Fibroblast of gingiva (primary cell): ENCODE measurements around the gene MESP2.

Experiments
- DNase-seq: peaks from one replicate; pipeline ENCODE4 v3.0.0-alpha.2; 2011; ENCODE audit warnings: low read depth

MESP2 gene

GRCh38 chr15:89755701-89756100, 20.4 kb upstream of the MESP2 start:
- DNase-seq, result no peak

DNA sequence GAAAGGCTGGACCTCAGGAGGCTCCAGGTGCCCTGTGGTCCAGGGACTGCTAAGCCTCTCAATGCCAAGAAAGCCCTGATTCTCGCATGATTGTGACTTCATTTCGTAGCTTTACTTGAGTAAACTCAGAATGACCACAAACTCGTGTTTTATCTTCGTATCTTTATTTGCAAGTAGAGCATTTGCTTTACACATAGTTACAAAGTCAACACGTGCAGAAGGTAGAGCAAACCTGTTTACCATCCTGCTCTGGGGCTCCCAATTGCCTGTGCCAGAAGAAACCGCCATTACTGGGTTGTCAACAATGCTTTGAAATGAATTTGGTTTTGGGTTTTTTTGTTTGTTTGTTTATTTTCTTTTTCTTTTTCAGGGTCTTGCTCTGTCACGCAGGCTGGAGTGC, 19.2 kb upstream of the MESP2 start:
- DNase-seq, result no peak

GRCh38 chr15:89758283-89758682, 17.8 kb upstream of the MESP2 start:
- no peak for DNase-seq

DNA sequence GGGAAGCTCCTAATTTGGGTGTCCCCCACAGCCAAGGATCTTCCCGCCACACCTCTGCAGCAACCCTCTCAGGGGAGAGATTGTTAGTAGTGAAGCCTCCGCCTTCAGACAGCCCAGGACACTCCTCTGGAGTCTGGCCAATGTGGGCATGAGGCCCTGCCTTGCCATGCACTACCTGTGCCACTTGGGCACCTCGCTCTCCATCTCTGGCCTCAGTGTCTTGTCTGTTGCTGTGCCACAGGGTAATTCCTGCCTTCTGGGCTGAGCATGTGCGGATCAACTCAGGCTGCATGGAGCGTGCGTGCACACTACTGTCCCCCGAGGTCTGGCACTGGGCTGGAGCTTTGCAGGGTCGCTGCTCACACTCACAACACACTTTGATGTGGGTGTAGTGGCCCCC, 17.2 kb upstream of the MESP2 start:
- no peak for DNase-seq

- no peak for DNase-seq
These were observed 16.3 kb upstream of the MESP2 start for GRCh38 chr15:89759835-89760234.

- DNase-seq, result peak; percentile 58
These were observed 15.7 kb upstream of the MESP2 start for GRCh38 chr15:89760303-89761008.

GRCh38 chr15:89761009-89761831, 14.9 kb upstream of the MESP2 start:
- DNase-seq, result no peak

GRCh38 chr15:89761929-89762328, 14.2 kb upstream of the MESP2 start:
- DNase-seq, result no peak

GRCh38 chr15:89765694-89766093, 10.4 kb upstream of the MESP2 start:
- no peak for DNase-seq

DNA sequence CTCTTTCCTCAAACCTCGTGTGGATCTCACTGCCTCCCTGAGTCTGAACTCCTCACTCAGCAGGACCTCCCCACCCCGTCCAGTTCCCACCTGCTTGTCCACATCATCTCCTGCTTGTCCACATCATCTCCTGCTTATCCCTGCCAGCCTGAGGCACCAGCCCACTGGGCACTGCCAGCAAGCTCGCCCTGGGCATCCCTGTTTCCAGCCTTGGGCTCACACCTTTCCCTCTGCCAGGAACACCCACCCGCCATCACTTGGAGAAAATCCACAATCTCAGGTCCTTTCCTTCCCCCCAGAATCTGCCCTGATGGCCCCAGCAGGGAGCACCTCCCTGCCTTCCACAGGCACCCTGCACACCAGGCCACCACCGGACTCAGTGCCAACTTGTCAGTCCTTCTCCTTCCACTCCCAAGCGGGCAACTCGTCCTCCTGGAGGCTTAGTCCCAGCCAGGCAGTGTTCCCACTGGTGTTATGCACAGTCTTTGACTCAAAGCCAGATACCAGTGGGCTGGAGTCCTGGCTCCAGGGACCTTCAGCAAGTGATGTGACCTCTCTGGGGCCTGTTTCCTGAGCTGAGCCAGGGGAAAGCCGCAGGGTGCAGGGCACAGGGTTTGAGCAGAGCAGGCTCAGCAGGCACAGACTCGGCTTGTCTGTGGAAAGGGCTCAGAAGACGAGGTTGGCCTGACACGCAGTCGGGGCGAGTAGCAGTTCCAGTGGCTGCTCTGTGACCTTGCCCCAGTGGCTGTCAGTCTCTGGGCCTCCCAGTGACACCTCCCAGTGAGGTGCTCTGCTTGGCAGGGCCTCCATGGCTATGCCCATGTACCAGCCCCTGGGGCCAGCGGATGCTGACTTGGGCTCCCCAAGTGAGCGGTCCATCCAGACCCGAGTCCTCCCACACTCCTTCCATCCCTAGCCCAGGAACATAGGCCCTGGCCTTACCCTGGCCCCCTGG, 9.5 kb upstream of the MESP2 start:
- no peak for DNase-seq

- no peak for DNase-seq
These were observed 8.7 kb upstream of the MESP2 start for GRCh38 chr15:89767411-89767915.

GRCh38 chr15:89768071-89768500, 8.0 kb upstream of the MESP2 start:
- DNase-seq, result peak; percentile 84

DNA sequence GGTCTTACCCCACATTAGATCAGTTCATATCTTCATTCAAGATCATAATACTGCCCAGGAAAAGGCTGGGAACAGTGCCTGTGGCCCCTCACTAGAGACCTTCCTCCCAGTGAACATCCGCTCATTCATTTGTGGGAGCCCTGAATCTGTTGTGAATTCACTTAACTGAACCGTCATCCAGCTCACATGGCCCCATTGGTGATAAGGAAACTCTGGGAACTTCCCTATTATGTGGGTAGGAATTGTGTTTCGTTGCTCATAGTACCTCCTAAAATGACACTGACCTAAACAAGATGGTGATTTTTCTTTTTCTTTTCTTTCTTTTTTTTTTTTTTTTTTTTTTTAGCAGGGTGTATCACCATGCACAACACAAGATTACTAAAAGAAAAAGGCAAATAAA, 6.8 kb upstream of the MESP2 start:
- no peak for DNase-seq

GRCh38 chr15:89770041-89770440, 6.1 kb upstream of the MESP2 start:
- peak; percentile 37 for DNase-seq

- peak; percentile 14 for DNase-seq
These were observed 3.1 kb upstream of the MESP2 start for GRCh38 chr15:89772932-89773583.

GRCh38 chr15:89774492-89774891, 1.6 kb upstream of the MESP2 start:
- DNase-seq, result no peak

DNA sequence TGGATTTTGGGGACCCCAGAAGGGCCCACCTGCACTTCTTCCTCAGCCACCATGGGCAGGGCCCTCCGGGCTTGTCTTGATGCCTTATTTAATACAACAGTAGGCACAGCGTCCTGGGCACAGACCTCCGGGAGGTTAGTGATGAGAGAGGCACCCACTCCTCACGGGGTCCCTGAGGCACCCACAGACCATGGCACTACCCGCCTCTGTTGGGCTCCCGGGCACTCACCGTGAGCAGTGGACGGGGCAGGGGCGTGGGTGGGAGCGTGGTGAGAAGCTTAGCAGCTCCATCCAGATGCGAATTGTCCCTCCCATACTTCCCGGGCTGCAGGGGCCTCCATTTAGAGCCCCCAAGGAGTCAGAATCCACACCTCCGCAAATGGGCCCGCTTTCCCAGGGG, 317 bp upstream of the MESP2 start:
- DNase-seq, result no peak

- no peak for DNase-seq
These were observed 1.1 kb downstream of the MESP2 start for GRCh38 chr15:89777073-89777751.

GRCh38 chr15:89777782-89778380, 1.7 kb downstream of the MESP2 start:
- no peak for DNase-seq

DNA sequence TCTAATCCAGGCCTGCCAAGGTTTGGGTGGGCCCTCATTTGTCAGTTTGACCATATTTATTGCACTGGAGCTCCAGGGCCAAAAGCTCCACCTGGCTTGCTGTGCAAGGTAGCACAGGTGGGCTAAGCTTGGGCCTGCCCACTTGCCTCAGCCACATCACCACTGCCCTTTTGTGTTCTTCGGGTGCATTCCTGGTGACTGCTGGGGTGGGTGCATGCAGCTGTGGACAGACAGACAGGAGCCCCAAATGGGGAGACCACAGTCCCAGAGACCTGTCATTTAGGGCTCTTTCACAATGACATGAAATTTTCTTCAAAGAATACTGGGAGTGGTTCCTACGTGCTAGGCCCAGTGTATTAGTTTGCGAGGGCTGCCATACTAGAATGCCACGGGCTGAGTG, 2.7 kb downstream of the MESP2 start:
- no peak for DNase-seq

DNA sequence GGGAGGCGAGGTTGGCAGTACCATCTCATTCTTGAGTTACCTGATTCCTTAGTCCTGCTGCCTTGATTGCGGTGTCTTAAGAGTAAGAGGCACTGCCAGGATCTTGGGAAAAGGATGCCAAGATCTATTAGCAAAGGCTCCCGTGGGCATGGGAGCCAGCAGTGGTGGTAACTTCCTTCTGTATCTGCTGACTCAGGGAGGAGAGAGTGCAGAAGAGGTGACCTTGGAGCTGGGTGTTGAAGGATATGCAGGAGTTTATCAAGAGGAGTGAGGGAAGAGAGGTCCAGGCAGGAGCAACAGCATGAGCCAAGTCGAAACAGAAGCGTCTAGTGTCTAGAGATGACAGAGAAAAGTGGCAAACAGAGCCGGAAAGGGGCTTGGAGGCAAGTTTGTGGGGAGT, 4.5 kb downstream of the MESP2 start:
- no peak for DNase-seq
